IPS DF 6.9 (cell line): Measurements from ENCODE around the gene BTD.

Experiments
- DNase-seq: peaks from one replicate; pipeline ENCODE4 v3.0.0-alpha.2; 2013; ENCODE audit warnings: low read depth, low spot score
- H3K27ac ChIP-seq: one replicate; pipeline ENCODE4 v1.5.1; 2013; ENCODE audit warnings: low read length, control low read depth
- H3K27me3 ChIP-seq: 2 replicates; pipeline ENCODE4 v1.6.1; 2013; ENCODE audit warnings: mild to moderate bottlenecking, low read length; ENCODE audit not compliant: control insufficient read depth, insufficient read depth
- H3K36me3 ChIP-seq: 2 replicates; pipeline ENCODE4 v1.6.1; 2013; ENCODE audit warnings: low read length; ENCODE audit not compliant: control insufficient read depth, insufficient read depth
- H3K4me1 ChIP-seq: 2 replicates; pipeline ENCODE4 v1.6.1; 2013; ENCODE audit warnings: low read length; ENCODE audit not compliant: control insufficient read depth, insufficient read depth
- H3K4me3 ChIP-seq: 2 replicates; pipeline ENCODE4 v1.5.1; 2013; ENCODE audit warnings: mild to moderate bottlenecking, low read length
- H3K9me3 ChIP-seq: 2 replicates; pipeline ENCODE4 v1.6.1; 2013; ENCODE audit warnings: low read length, inconsistent platforms; ENCODE audit not compliant: control insufficient read depth, insufficient read depth
- WGBS: extraction: QIAGEN DNeasy Blood & Tissue Kit; methylation state at CpG from one replicate; pipeline ENCODE4 v1.1.7; 2013; ENCODE audit warnings: mixed read lengths, missing lambda C conversion rate; ENCODE audit not compliant: insufficient read length, insufficient coverage; 5-methylcytosine and 5-hydroxymethylcytosine counted together

Gene BTD

GRCh38 chr3:15690230-15690629, 88.7 kb downstream of the BTD start:
- WGBS = no CpG with 5 or more reads among the region's 4 CpGs
- no peak overlapping the region for H3K27ac ChIP-seq
- no peaks in the 10 kb centered on the region for H3K36me3 ChIP-seq
- no peak for DNase-seq
- no peaks in the 10 kb centered on the region for H3K9me3 ChIP-seq
- H3K4me3 ChIP-seq = no peak overlapping the region
- no peaks in the 10 kb centered on the region for H3K4me1 ChIP-seq
- no peaks in the 10 kb centered on the region for H3K27me3 ChIP-seq

GRCh38 chr3:15690748-15691147, 89.2 kb downstream of the BTD start:
- WGBS = no CpG with 5 or more reads among the region's 5 CpGs
- no peak for DNase-seq
- Histone ChIP-seq H3K27me3 (no peaks in the 10 kb centered on the region), H3K9me3 (no peaks in the 10 kb centered on the region), H3K4me3 (no peak overlapping the region), H3K27ac (no peak overlapping the region), H3K4me1 (no peaks in the 10 kb centered on the region), H3K36me3 (no peaks in the 10 kb centered on the region)

DNA sequence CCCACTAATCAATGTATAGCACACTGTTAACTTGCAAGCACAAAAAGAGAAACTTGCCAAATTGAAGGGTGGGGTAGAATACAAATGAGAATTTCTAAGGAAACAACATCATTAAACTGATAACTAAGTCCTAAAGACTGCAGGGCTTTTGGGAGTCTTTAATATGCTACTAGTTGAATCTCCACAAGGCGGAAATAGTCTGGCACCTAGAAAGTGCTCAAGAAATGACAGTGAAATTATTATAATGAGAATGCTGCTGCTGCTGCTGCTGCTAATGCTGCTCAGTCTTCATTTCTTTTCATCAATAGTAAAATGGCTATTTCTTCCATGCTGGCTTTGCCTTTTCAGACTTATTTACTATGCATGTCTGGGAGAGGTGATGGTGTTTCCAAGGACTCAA, 91.8 kb downstream of the BTD start:
- Histone ChIP-seq H3K9me3 (no peaks in the 10 kb centered on the region), H3K4me1 (no peaks in the 10 kb centered on the region), H3K27me3 (no peaks in the 10 kb centered on the region), H3K4me3 (no peak overlapping the region), H3K36me3 (no peaks in the 10 kb centered on the region), H3K27ac (no peak overlapping the region)
- no CpG with 5 or more reads among the region's 1 CpG for WGBS
- DNase-seq = no peak

DNA sequence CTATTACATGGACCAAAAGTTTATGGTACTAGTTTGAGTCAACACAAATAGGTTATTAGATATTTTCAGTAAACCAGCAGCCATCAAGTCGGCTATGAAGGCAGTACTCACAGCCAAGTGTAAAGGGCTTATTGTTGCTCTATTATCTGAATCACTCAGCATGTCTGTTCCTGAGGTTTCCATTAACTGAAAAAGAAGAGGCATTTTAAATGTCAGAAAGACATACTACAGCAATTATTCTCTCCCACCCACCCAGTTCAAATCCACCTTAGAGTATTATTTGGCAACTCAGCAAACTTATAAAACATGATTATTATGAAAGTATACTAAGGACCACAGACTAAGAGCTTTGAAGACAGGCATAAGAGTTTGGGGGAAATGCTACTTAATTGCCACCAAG, 93.1 kb downstream of the BTD start:
- Histone ChIP-seq H3K27ac (no peak overlapping the region), H3K27me3 (no peaks in the 10 kb centered on the region), H3K4me3 (no peak overlapping the region), H3K4me1 (no peaks in the 10 kb centered on the region), H3K9me3 (no peaks in the 10 kb centered on the region), H3K36me3 (no peaks in the 10 kb centered on the region)
- no peak for DNase-seq
- no CpG with 5 or more reads among the region's 1 CpG for WGBS
